T-cell (primary cell): Measurements from ENCODE around the gene TXNRD3. TPM values are rescaled to one million over a fixed set of nuclear protein-coding genes. Genes with fewer than 3 reads are reported as not detected.

ENCODE experiments used
- ATAC-seq, 4 experiments: fragments of 200-7000 bp in 3 of 4; fragments of 150-1000 bp in 1 of 4; cut with Tn5 transposase; replicated peaks in 1 of 4; 1 replicate in 3 of 4; 2 replicates in 1 of 4; pipeline ENCODE4 v1.10.0; 2021; ENCODE audit warnings: moderate library complexity in 3 of 4, mild to moderate bottlenecking in 2 of 4, moderate number of reproducible peaks in 1 of 4
- CTCF ChIA-PET, 2 donors: fragments of 300-600 bp; sonication (Branson Sonifier 250); formaldehyde crosslinking; loops; one replicate each; lab custom pipeline; 2022; ENCODE audit warnings: antibody characterized with exemption in 2 of 2; lab: Charles Lee
- POLR2A ChIA-PET, 2 donors: fragments of 300-600 bp; sonication (Branson Sonifier 250); formaldehyde crosslinking; loops; one replicate each; lab custom pipeline; 2022; ENCODE audit warnings: antibody characterized with exemption in 2 of 2; lab: Charles Lee
- DNase-seq, 35 experiments: peaks; one replicate each; pipeline versions ENCODE4 v3.0.0 to v3.0.0-alpha.2; 2013 to 2023
- H3K27ac ChIP-seq: one replicate; pipeline ENCODE4 v1.5.1; 2013; ENCODE audit warnings: low read length
- H3K27me3 ChIP-seq, 2 experiments: replicated peaks in 1 of 2; 1 replicate in 1 of 2; 2 replicates in 1 of 2; pipeline versions ENCODE4 v1.6.1 to v1.7.0; 2013; ENCODE audit warnings: low read length in 1 of 2, mixed read lengths in 1 of 2; ENCODE audit not compliant: control insufficient read depth in 2 of 2, insufficient read depth in 2 of 2; ENCODE audit errors: extremely low read depth in 1 of 2
- H3K36me3 ChIP-seq, 2 donors: 1 replicate in 1 of 2; 2 replicates in 1 of 2; pipeline versions ENCODE4 v1.6.1 to v1.7.0; 2013; ENCODE audit warnings: low read length in 1 of 2; ENCODE audit not compliant: control insufficient read depth in 2 of 2, insufficient read depth in 1 of 2; ENCODE audit errors: extremely low read depth in 1 of 2
- H3K4me1 ChIP-seq, 2 experiments: 1 replicate in 1 of 2; 2 replicates in 1 of 2; pipeline versions ENCODE4 v1.6.1 to v1.7.0; 2013; ENCODE audit warnings: low read length in 2 of 2, mixed read lengths in 1 of 2; ENCODE audit not compliant: insufficient read depth in 2 of 2, control insufficient read depth in 1 of 2; ENCODE audit errors: extremely low read depth in 1 of 2
- H3K4me3 ChIP-seq, 2 donors: 1 replicate in 1 of 2; 2 replicates in 1 of 2; pipeline versions ENCODE4 v1.5.1 to v1.7.0; 2013; ENCODE audit warnings: mild to moderate bottlenecking in 2 of 2, low read length in 1 of 2, moderate library complexity in 1 of 2; ENCODE audit not compliant: control insufficient read depth in 1 of 2; ENCODE audit errors: extremely low read depth in 1 of 2
- H3K9me3 ChIP-seq: 2 replicates; pipeline ENCODE4 v1.7.0; 2013
- H3K27ac Mint-ChIP-seq, 2 donors: one replicate each; pipeline ENCODE4 v1.8.0; 2020 to 2021; ENCODE audit warnings: mild to moderate bottlenecking in 2 of 2, mixed read lengths in 2 of 2
- H3K27me3 Mint-ChIP-seq, 2 donors: one replicate each; pipeline ENCODE4 v1.8.0; 2021 to 2022; ENCODE audit warnings: mixed read lengths in 2 of 2
- H3K36me3 Mint-ChIP-seq: one replicate; pipeline ENCODE4 v1.8.0; 2021; ENCODE audit warnings: mixed read lengths
- H3K4me1 Mint-ChIP-seq, 3 donors: one replicate each; pipeline ENCODE4 v1.8.0; 2020 to 2022; ENCODE audit warnings: mixed read lengths in 3 of 3, mild to moderate bottlenecking in 1 of 3
- H3K4me3 Mint-ChIP-seq, 3 donors: one replicate each; pipeline ENCODE4 v1.8.0; 2020 to 2022; ENCODE audit warnings: mild to moderate bottlenecking in 3 of 3, mixed read lengths in 3 of 3, moderate library complexity in 3 of 3
- H3K9me3 Mint-ChIP-seq, 3 donors: one replicate each; pipeline ENCODE4 v1.8.0; 2020 to 2022; ENCODE audit warnings: mixed read lengths in 3 of 3
- WGBS: methylation state at CpG from one replicate; pipeline ENCODE4 v1.1.5; 2013; ENCODE audit warnings: missing lambda C conversion rate; ENCODE audit not compliant: insufficient coverage; 5-methylcytosine and 5-hydroxymethylcytosine counted together
- total RNA-seq, 35 experiments: library from RNA in 6 of 35; stranded (reverse) in 6 of 35; fragments of 120-200 nt in 1 of 35; gene quantifications; one replicate each; pipeline versions ENCODE4 v1.2.1 to v1.2.4 and lab custom pipeline; 2013 to 2026

Gene TXNRD3
- total RNA-seq, 5 donors from 2014 or later (not counting 1 experiment from before 2014, with no cell fraction given), result 2.0 to 4.8 (median 4.0) TPM

- DNase-seq (no peak), ATAC-seq (no peak)
- no peak overlapping the region for H3K4me3 ChIP-seq
- H3K27ac Mint-ChIP-seq, result no peak overlapping the region
- no peaks in the 10 kb centered on the region for H3K4me1 Mint-ChIP-seq
- no peak overlapping the region for H3K27ac ChIP-seq
- ChIA-PET POLR2A (no interaction called here), CTCF (no interaction called here)
- H3K27me3 ChIP-seq, result peaks cover 0 to 56% of the 10 kb centered on the region in 2 experiments
- no peaks in the 10 kb centered on the region for H3K9me3 ChIP-seq
- no peaks in the 10 kb centered on the region for H3K9me3 Mint-ChIP-seq
- H3K36me3 Mint-ChIP-seq, result no peaks in the 10 kb centered on the region
- 72% methylated on average over 5 of the region's 5 CpGs for whole genome bisulfite sequencing
- H3K4me3 Mint-ChIP-seq, result no peak overlapping the region
- no peaks in the 10 kb centered on the region for H3K4me1 ChIP-seq
- H3K36me3 ChIP-seq, result no peaks in the 10 kb centered on the region
- H3K27me3 Mint-ChIP-seq, result peaks cover 8 to 28% of the 10 kb centered on the region in 2 donors
Observed at GRCh38 chr3:126664591-126665214, 9.8 kb upstream of the TXNRD3 start.

GRCh38 chr3:126663750-126664149 is 8.8 kb upstream of the TXNRD3 start:
- H3K27ac Mint-ChIP-seq, result no peak overlapping the region
- no peaks in the 10 kb centered on the region for H3K36me3 Mint-ChIP-seq
- H3K27me3 ChIP-seq, result peaks cover 0 to 56% of the 10 kb centered on the region in 2 experiments
- H3K4me3 Mint-ChIP-seq, result no peak overlapping the region
- 87% methylated on average over 6 of the region's 8 CpGs for WGBS
- no peaks in the 10 kb centered on the region for H3K36me3 ChIP-seq
- CTCF ChIA-PET, result no interaction called here
- H3K9me3 ChIP-seq, result no peaks in the 10 kb centered on the region
- no peaks in the 10 kb centered on the region for H3K4me1 ChIP-seq
- ATAC-seq, result no peak
- POLR2A ChIA-PET, result no interaction called here
- H3K27me3 Mint-ChIP-seq, result peaks cover 8 to 32% of the 10 kb centered on the region in 2 donors
- no peaks in the 10 kb centered on the region for H3K9me3 Mint-ChIP-seq
- no peak overlapping the region for H3K27ac ChIP-seq
- no peak for DNase-seq
- H3K4me1 Mint-ChIP-seq, result no peaks in the 10 kb centered on the region
- H3K4me3 ChIP-seq, result no peak overlapping the region

GRCh38 chr3:126663257-126663656 is 8.3 kb upstream of the TXNRD3 start:
- no peaks in the 10 kb centered on the region for H3K36me3 ChIP-seq
- Mint-ChIP-seq H3K27me3 (peaks cover 8 to 33% of the 10 kb centered on the region in 2 donors), H3K36me3 (no peaks in the 10 kb centered on the region), H3K4me1 (no peaks in the 10 kb centered on the region), H3K4me3 (no peak overlapping the region), H3K9me3 (no peaks in the 10 kb centered on the region), H3K27ac (no peak overlapping the region)
- no peak overlapping the region for H3K27ac ChIP-seq
- H3K27me3 ChIP-seq, result peaks cover 0 to 56% of the 10 kb centered on the region in 2 experiments
- DNase-seq, result no peak
- no peak overlapping the region for H3K4me3 ChIP-seq
- ATAC-seq, result no peak
- WGBS, result 50% methylated on average over 1 of the region's 4 CpGs
- POLR2A ChIA-PET, result no interaction called here
- CTCF ChIA-PET, result no interaction called here
- H3K9me3 ChIP-seq, result no peaks in the 10 kb centered on the region
- H3K4me1 ChIP-seq, result no peaks in the 10 kb centered on the region

GRCh38 chr3:126661532-126662364 is 6.8 kb upstream of the TXNRD3 start:
- Mint-ChIP-seq H3K4me1 (no peaks in the 10 kb centered on the region), H3K36me3 (no peaks in the 10 kb centered on the region), H3K27ac (no peak overlapping the region), H3K27me3 (peaks cover 8 to 38% of the 10 kb centered on the region in 2 donors), H3K9me3 (no peaks in the 10 kb centered on the region), H3K4me3 (no peak overlapping the region)
- no peaks in the 10 kb centered on the region for H3K4me1 ChIP-seq
- no peak overlapping the region for H3K4me3 ChIP-seq
- peaks cover 0 to 55% of the 10 kb centered on the region in 2 experiments for H3K27me3 ChIP-seq
- DNase-seq (no peak), ATAC-seq (no peak)
- CTCF ChIA-PET, result no interaction called here
- H3K36me3 ChIP-seq, result no peaks in the 10 kb centered on the region
- POLR2A ChIA-PET, result no interaction called here
- 63% methylated on average over 4 of the region's 11 CpGs for WGBS
- H3K27ac ChIP-seq, result no peak overlapping the region
- no peaks in the 10 kb centered on the region for H3K9me3 ChIP-seq

GRCh38 chr3:126659915-126660886 is 5.3 kb upstream of the TXNRD3 start:
- Histone ChIP-seq H3K36me3 (no peaks in the 10 kb centered on the region), H3K4me1 (no peaks in the 10 kb centered on the region), H3K4me3 (no peak overlapping the region), H3K9me3 (no peaks in the 10 kb centered on the region), H3K27me3 (peaks cover 0 to 58% of the 10 kb centered on the region in 2 experiments), H3K27ac (no peak overlapping the region)
- Mint-ChIP-seq H3K9me3 (no peaks in the 10 kb centered on the region), H3K27me3 (peaks cover 8 to 42% of the 10 kb centered on the region in 2 donors), H3K36me3 (no peaks in the 10 kb centered on the region), H3K27ac (no peak overlapping the region), H3K4me1 (peaks cover 0 to 1% (median 1%) of the 10 kb centered on the region in 3 donors), H3K4me3 (no peak overlapping the region)
- WGBS, result 77% methylated on average over 14 of the region's 19 CpGs
- ChIA-PET POLR2A (no interaction called here), CTCF (interaction anchor here in 1 of 2 donors (0.7 kb wide), 1 partner anchor 134 kb away, joined by 3 read pairs; no protein-coding TSS in a partner anchor)
- ATAC-seq (no peak), DNase-seq (no peak)

GRCh38 chr3:126658584-126658983 is 3.7 kb upstream of the TXNRD3 start:
- Mint-ChIP-seq H3K36me3 (no peaks in the 10 kb centered on the region), H3K4me3 (no peak overlapping the region), H3K4me1 (peaks cover 0 to 7% (median 6%) of the 10 kb centered on the region in 3 donors), H3K27me3 (peaks cover 8 to 46% of the 10 kb centered on the region in 2 donors), H3K9me3 (no peaks in the 10 kb centered on the region), H3K27ac (no peak overlapping the region)
- ATAC-seq (no peak), DNase-seq (no peak)
- Histone ChIP-seq H3K4me1 (peaks cover 0 to 3% of the 10 kb centered on the region in 2 experiments), H3K27ac (no peak overlapping the region), H3K36me3 (no peaks in the 10 kb centered on the region), H3K4me3 (no peak overlapping the region), H3K9me3 (no peaks in the 10 kb centered on the region), H3K27me3 (peaks cover 0 to 55% of the 10 kb centered on the region in 2 experiments)
- POLR2A ChIA-PET, result no interaction called here
- 100% methylated on average over 1 of the region's 3 CpGs for WGBS
- CTCF ChIA-PET, result interaction anchor here in 1 of 2 donors (0.6 kb wide), 1 partner anchor 23 kb away, joined by 5 read pairs; no protein-coding TSS in a partner anchor
